Spleen (tissue), 11 donors: Measurements from ENCODE around the gene CYP17A1. TPM values are rescaled to one million over a fixed set of nuclear protein-coding genes. Genes with fewer than 3 reads are reported as not detected.

Source experiments
- DNase-seq: peaks from one replicate; pipeline ENCODE4 v3.0.0-alpha.2; 2020
- H3K27ac ChIP-seq, 8 donors: fragments of 200-600 bp; sonication (generic) in 7 of 8; 1 replicate in 4 of 8; 2 replicates in 4 of 8; pipeline versions ENCODE4 v1.5.0 to v1.8.0; 2016 to 2021; ENCODE audit warnings: inconsistent platforms in 4 of 8, mild to moderate bottlenecking in 4 of 8, moderate library complexity in 1 of 8
- H3K27me3 ChIP-seq, 7 donors: fragments of 200-600 bp; sonication (generic) in 6 of 7; replicated peaks in 1 of 7; 1 replicate in 4 of 7; 2 replicates in 3 of 7; pipeline versions ENCODE4 v1.5.0 to v1.8.0; 2016 to 2021; ENCODE audit warnings: inconsistent platforms in 3 of 7, mild to moderate bottlenecking in 1 of 7
- H3K36me3 ChIP-seq, 6 donors: fragments of 200-600 bp; sonication (generic) in 5 of 6; 1 replicate in 4 of 6; 2 replicates in 2 of 6; pipeline versions ENCODE4 v1.5.0 to v1.8.0; 2016 to 2021; ENCODE audit warnings: inconsistent platforms in 2 of 6
- H3K4me1 ChIP-seq, 6 donors: fragments of 200-600 bp; sonication (generic) in 5 of 6; 1 replicate in 3 of 6; 2 replicates in 3 of 6; pipeline versions ENCODE4 v1.5.0 to v1.8.0; 2016 to 2021; ENCODE audit warnings: inconsistent platforms in 3 of 6
- H3K4me3 ChIP-seq, 8 donors: fragments of 200-600 bp; sonication (generic) in 7 of 8; 1 replicate in 4 of 8; 2 replicates in 4 of 8; pipeline versions ENCODE4 v1.5.0 to v1.8.0; 2016 to 2021; ENCODE audit warnings: inconsistent platforms in 4 of 8, mild to moderate bottlenecking in 4 of 8, moderate library complexity in 2 of 8
- H3K9me3 ChIP-seq, 8 donors: fragments of 200-600 bp; sonication (generic) in 7 of 8; 1 replicate in 4 of 8; 2 replicates in 4 of 8; pipeline versions ENCODE4 v1.5.0 to v1.8.0; 2016 to 2021; ENCODE audit warnings: inconsistent platforms in 4 of 8
- CTCF ChIP-seq, 11 experiments: fragments of 200-600 bp in 7 of 11; fragments of 450-650 bp in 4 of 11; sonication (generic) in 4 of 11; IDR thresholded peaks in 8 of 11; conservative IDR thresholded peaks in 3 of 11; 1 replicate in 7 of 11; 2 replicates in 4 of 11; pipeline versions ENCODE4 v1.4.0 to v1.8.0; 2016 to 2021; ENCODE audit warnings: antibody characterized with exemption in 11 of 11, inconsistent platforms in 4 of 11, mild to moderate bottlenecking in 1 of 11
- POLR2A ChIP-seq, 3 donors: fragments of 450-650 bp; IDR thresholded peaks; one replicate each; pipeline ENCODE4 v1.5.1; 2017; ENCODE audit warnings: antibody characterized with exemption in 3 of 3, mild to moderate bottlenecking in 1 of 3
- POLR2AphosphoS5 ChIP-seq, 3 donors: sonication (generic); formaldehyde crosslinking; IDR thresholded peaks; one replicate each; pipeline ENCODE4 v1.5.1; 2017; ENCODE audit warnings: antibody characterized with exemption in 3 of 3
- WGBS, 5 donors: extraction: QIAGEN DNeasy Blood & Tissue Kit in 3 of 5; methylation state at CpG; one replicate each; pipeline versions ENCODE4 v1.1.5 to v1.1.7; 2013 to 2018; 5-methylcytosine and 5-hydroxymethylcytosine counted together
- intact Hi-C: fragments of 100-400 bp; cut with DNase I; formaldehyde crosslinking; loops from one replicate; pipeline ENCODE4 v1.15.0; 2023; ENCODE audit warnings: low total_unique reads
- polyA plus RNA-seq, 3 donors: library from polyadenylated mRNA; stranded (reverse); fragments of 200-250 nt; gene quantifications; one replicate each; pipeline ENCODE4 v1.2.1, GENCODE V29; 2013
- total RNA-seq, 7 donors: library from RNA; depleted of rRNA in 3 of 7; stranded (reverse); fragments of >200 nt in 3 of 7; fragmentation: NEBNext Ultra II Directional in 4 of 7; extraction: Animal tissue kit (Norgen Biotek cat#: 25700) in 4 of 7; gene quantifications; one replicate each; pipeline versions ENCODE4 v1.1.0 to v1.2.1, GENCODE V29; 2016 to 2021
- donor health status: healthy with polysubstance abuse.
- donor health status: DM: no; HTN: no; CAD: no; lungs with moderate emphysema.
- donor health status: DM: no; HTN: no; CAD: no.
- donor health status: Bipolar disorder and iron deficiency.
- donor health status: healthy.
- donor health status: DM: no; HTN: no; CAD: no.
- donor health status: DM: yes; HTN: yes; CAD: no.

CYP17A1 gene
- total and polyA plus RNA-seq, 10 donors: 0.20 to 1.0 (median 0.30) TPM; not detected in 7

- Histone ChIP-seq H3K9me3 (no peaks in the 10 kb centered on the region), H3K4me3 (no peak overlapping the region), H3K4me1 (peaks cover 17 to 91% (median 75%) of the 10 kb centered on the region in 6 donors), H3K27me3 (no peaks in the 10 kb centered on the region), H3K36me3 (peaks cover 0 to 19% (median 0%) of the 10 kb centered on the region in 6 donors), H3K27ac (peak overlapping the region in 7 of 8 donors; percentile 48 to 85 (median 69))
- TF ChIP-seq CTCF (IDR thresholded peaks at IDR 0.05 in 8 of 11, conservative IDR thresholded peaks at IDR 0.05 in 3 of 11): no peak
- TF ChIP-seq POLR2AphosphoS5 (IDR thresholded peaks at IDR 0.05): no peak
- intact Hi-C loops: no loop called here
- 29 to 61% (median 53%) methylated on average over 1 of the region's 1 CpG for WGBS, 5 donors
- no peak for DNase-seq
These were observed 53.6 kb downstream of the CYP17A1 start for GRCh38 chr10:102783568-102783967.

- H3K27me3 ChIP-seq: no peaks in the 10 kb centered on the region
- no peak for DNase-seq
- TF ChIP-seq POLR2AphosphoS5 (IDR thresholded peaks at IDR 0.05) (peak in 2 of 3 donors; percentile 9 to 39), CTCF (IDR thresholded peaks at IDR 0.05 in 8 of 11, conservative IDR thresholded peaks at IDR 0.05 in 3 of 11) (no peak)
- intact Hi-C loops: no loop called here
- peaks cover 17 to 98% (median 77%) of the 10 kb centered on the region in 6 donors for H3K4me1 ChIP-seq
- H3K36me3 ChIP-seq: peaks cover 0 to 24% (median 0%) of the 10 kb centered on the region in 6 donors
- H3K4me3 ChIP-seq: no peak overlapping the region
- no peaks in the 10 kb centered on the region for H3K9me3 ChIP-seq
- H3K27ac ChIP-seq: peak overlapping the region in 7 of 8 donors; percentile 48 to 85 (median 69)
- WGBS, 5 donors: 54 to 80% (median 59%) methylated on average over 17 to 18 of the region's 18 CpGs
These were observed 54.3 kb downstream of the CYP17A1 start for GRCh38 chr10:102782673-102783551.

- Histone ChIP-seq H3K36me3 (peaks cover 0 to 28% (median 0%) of the 10 kb centered on the region in 6 donors), H3K4me3 (no peak overlapping the region), H3K9me3 (no peaks in the 10 kb centered on the region), H3K27me3 (no peaks in the 10 kb centered on the region), H3K27ac (peak overlapping the region in 7 of 8 donors; percentile 48 to 85 (median 69)), H3K4me1 (peaks cover 17 to 100% (median 77%) of the 10 kb centered on the region in 6 donors)
- WGBS, 5 donors: 69 to 80% (median 76%) methylated on average over 6 of the region's 6 CpGs
- TF ChIP-seq POLR2A (IDR thresholded peaks at IDR 0.05) (no peak), CTCF (IDR thresholded peaks at IDR 0.05 in 8 of 11, conservative IDR thresholded peaks at IDR 0.05 in 3 of 11) (no peak), POLR2AphosphoS5 (IDR thresholded peaks at IDR 0.05) (no peak)
- intact Hi-C loops: no loop called here
- DNase-seq: no peak
These were observed 55.2 kb downstream of the CYP17A1 start for GRCh38 chr10:102781921-102782557.
